ENCODE data around the gene EYS.

DNA sequence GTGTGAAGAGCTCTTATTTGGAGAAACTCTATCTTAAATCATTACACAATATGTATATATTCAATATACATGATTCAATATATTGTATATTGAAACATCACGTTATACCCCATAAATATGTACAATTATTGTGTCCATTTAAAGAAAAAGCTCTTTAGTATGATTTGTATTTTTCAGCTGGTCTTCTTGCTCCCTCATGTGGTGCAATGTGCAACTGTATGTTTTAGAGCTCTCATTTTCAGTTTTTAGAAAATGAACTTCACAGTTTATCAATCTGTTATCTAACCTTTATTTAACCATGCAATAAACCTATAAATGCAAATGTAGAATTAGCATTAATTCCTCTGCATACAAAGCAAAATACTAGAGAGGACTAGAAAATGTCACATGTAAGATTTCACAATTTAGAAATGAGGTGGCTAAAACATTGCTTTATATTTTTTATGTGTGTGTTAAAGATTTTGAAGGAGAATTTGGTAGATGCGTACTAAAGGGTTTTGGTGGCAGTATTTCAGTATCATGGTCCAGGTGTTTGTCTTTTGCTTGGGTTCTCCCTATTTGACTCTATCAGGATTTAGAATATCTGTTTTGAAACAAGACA, 1904.3 kb downstream of the EYS start:
- TF ChIP-seq, protein P1, sequence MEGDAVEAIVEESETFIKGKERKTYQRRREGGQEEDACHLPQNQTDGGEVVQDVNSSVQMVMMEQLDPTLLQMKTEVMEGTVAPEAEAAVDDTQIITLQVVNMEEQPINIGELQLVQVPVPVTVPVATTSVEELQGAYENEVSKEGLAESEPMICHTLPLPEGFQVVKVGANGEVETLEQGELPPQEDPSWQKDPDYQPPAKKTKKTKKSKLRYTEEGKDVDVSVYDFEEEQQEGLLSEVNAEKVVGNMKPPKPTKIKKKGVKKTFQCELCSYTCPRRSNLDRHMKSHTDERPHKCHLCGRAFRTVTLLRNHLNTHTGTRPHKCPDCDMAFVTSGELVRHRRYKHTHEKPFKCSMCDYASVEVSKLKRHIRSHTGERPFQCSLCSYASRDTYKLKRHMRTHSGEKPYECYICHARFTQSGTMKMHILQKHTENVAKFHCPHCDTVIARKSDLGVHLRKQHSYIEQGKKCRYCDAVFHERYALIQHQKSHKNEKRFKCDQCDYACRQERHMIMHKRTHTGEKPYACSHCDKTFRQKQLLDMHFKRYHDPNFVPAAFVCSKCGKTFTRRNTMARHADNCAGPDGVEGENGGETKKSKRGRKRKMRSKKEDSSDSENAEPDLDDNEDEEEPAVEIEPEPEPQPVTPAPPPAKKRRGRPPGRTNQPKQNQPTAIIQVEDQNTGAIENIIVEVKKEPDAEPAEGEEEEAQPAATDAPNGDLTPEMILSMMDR (IDR thresholded peaks at IDR 0.05): peak in 2 of 3 experiments; percentile 15 to 34
- no peak for TF ChIP-seq EP300 (IDR thresholded peaks at IDR 0.05)
